Lung (tissue), 12 donors: Measurements from ENCODE around the gene BTAF1. TPM values are rescaled to one million over a fixed set of nuclear protein-coding genes. Genes with fewer than 3 reads are reported as not detected.
"Not testable (repeated sequence)": the region's sequence is repeated elsewhere in the genome, so short reads cannot be mapped to it uniquely, and the experiment has no call there.

Source experiments
- ATAC-seq: fragments of 200-7000 bp; cut with Tn5 transposase; one replicate; pipeline ENCODE4 v1.9.1; 2020; ENCODE audit warnings: moderate number of reproducible peaks; ENCODE audit not compliant: insufficient read depth, low FRiP score
- DNase-seq, 3 donors: peaks; one replicate each; pipeline ENCODE4 v3.0.0-alpha.2; 2013 to 2017
- H3K27ac ChIP-seq, 2 donors: one replicate each; pipeline ENCODE4 v1.5.1; 2013; ENCODE audit warnings: mild to moderate bottlenecking in 2 of 2, moderate library complexity in 2 of 2, control low read depth in 1 of 2, inconsistent platforms in 1 of 2, low read depth in 1 of 2, low read length in 1 of 2
- H3K27me3 ChIP-seq, 3 donors: one replicate each; pipeline ENCODE4 v1.5.1; 2013; ENCODE audit warnings: low read length in 2 of 3; ENCODE audit not compliant: control insufficient read depth in 3 of 3, insufficient read depth in 3 of 3
- H3K36me3 ChIP-seq, 4 donors: one replicate each; pipeline ENCODE4 v1.5.1; 2013; ENCODE audit warnings: low read length in 4 of 4, mild to moderate bottlenecking in 1 of 4, moderate library complexity in 1 of 4; ENCODE audit not compliant: control insufficient read depth in 4 of 4, insufficient read depth in 4 of 4
- H3K4me1 ChIP-seq, 5 donors: one replicate each; pipeline ENCODE4 v1.5.1; 2013; ENCODE audit warnings: low read length in 5 of 5, mild to moderate bottlenecking in 2 of 5, moderate library complexity in 1 of 5; ENCODE audit not compliant: control insufficient read depth in 5 of 5, insufficient read depth in 5 of 5
- H3K4me3 ChIP-seq: one replicate; pipeline ENCODE4 v1.5.1; 2013; ENCODE audit warnings: mild to moderate bottlenecking, control low read depth, moderate library complexity
- H3K9ac ChIP-seq, 2 donors: one replicate each; pipeline ENCODE4 v1.5.1; 2013; ENCODE audit warnings: low read length in 2 of 2, control low read depth in 1 of 2; ENCODE audit not compliant: insufficient read depth in 1 of 2
- H3K9me3 ChIP-seq, 4 donors: one replicate each; pipeline ENCODE4 v1.5.1; 2013; ENCODE audit warnings: low read length in 3 of 4, mild to moderate bottlenecking in 1 of 4, moderate library complexity in 1 of 4; ENCODE audit not compliant: control insufficient read depth in 4 of 4, insufficient read depth in 3 of 4
- WGBS, 2 donors: extraction: QIAGEN DNeasy Blood & Tissue Kit; methylation state at CpG; one replicate each; pipeline ENCODE4 v1.1.7; 2013; 5-methylcytosine and 5-hydroxymethylcytosine counted together
- polyA plus RNA-seq, 2 donors: library from polyadenylated mRNA; stranded (reverse); fragments of 200-250 nt; gene quantifications; one replicate each; pipeline ENCODE4 v1.2.1, GENCODE V29; 2013
- total RNA-seq, 2 donors: library from RNA; depleted of rRNA in 1 of 2; stranded (reverse); fragments of >200 nt in 1 of 2; gene quantifications; one replicate each; pipeline ENCODE4 v1.2.1, GENCODE V29; 2014 to 2021
- TF ChIP-seq, protein P1 (sequence below): IDR thresholded peaks from 2 replicates; pipeline ENCODE4 v1.5.1; 2012; ENCODE audit warnings: mild to moderate bottlenecking; ENCODE audit errors: control extremely low read depth, extremely low read depth
- donor health status: control.
- donor health status: control.
- donor health status: Bipolar disorder and iron deficiency.
- donor health status: healthy.
- donor health status: DM: yes; HTN: yes; CAD: no.

BTAF1 gene
- total and polyA plus RNA-seq, 4 donors = 8.5 to 80.0 (median 20.2) TPM

DNA sequence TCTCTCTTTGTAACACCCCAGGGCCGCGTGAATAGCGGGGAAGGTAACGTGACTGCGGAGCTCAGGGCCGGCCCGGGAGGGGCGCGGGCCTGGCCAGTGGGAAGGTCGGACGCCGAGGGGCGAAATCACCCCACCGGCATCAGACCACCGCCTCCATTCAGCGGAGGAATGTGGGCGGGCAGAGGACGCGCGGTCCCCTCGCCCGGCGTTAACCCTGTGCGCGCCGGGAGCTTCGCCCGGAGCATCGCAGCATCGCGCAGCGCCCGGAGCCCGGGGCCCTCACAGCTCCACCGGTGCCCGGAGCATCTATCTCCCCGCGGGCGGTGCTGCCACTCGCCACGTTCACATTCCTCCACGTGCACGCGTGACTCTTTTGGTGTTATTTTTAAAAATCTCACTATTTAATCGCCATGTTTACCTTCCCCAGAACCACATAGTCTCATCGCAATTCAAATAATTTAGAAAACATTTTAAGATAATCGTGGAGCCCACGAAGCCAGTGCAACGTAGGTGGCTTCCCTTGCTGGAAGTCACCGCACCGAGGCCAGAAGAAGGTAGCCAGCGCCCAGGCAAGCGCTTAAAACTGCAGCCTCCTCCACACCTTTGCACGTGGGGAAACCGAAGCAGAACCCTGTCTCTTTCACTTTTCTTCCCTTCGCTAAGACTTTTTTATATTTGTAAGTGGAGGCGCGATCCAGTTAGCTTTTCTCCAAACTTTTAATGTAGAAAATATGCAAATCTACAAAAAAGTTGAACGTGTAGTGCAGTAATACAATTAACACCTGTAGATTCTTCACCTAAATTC is 36.1 kb upstream of the BTAF1 start:
- Histone ChIP-seq H3K9me3 (no peaks in the 10 kb centered on the region), H3K27me3 (no peaks in the 10 kb centered on the region), H3K27ac (no peak overlapping the region), H3K4me1 (peaks cover 4 to 39% (median 6%) of the 10 kb centered on the region in 5 donors), H3K36me3 (no peaks in the 10 kb centered on the region), H3K9ac (peak overlapping the region in 1 of 2 donors; percentile 83), H3K4me3 (peak overlapping the region; percentile 32)
- ATAC-seq (peak; percentile 53), DNase-seq (peak; percentile 82 to 90 (median 86))
- WGBS, 2 donors = 1% methylated on average over 59 of the region's 59 CpGs
- TF ChIP-seq, protein P1, sequence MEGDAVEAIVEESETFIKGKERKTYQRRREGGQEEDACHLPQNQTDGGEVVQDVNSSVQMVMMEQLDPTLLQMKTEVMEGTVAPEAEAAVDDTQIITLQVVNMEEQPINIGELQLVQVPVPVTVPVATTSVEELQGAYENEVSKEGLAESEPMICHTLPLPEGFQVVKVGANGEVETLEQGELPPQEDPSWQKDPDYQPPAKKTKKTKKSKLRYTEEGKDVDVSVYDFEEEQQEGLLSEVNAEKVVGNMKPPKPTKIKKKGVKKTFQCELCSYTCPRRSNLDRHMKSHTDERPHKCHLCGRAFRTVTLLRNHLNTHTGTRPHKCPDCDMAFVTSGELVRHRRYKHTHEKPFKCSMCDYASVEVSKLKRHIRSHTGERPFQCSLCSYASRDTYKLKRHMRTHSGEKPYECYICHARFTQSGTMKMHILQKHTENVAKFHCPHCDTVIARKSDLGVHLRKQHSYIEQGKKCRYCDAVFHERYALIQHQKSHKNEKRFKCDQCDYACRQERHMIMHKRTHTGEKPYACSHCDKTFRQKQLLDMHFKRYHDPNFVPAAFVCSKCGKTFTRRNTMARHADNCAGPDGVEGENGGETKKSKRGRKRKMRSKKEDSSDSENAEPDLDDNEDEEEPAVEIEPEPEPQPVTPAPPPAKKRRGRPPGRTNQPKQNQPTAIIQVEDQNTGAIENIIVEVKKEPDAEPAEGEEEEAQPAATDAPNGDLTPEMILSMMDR = no peak

DNA sequence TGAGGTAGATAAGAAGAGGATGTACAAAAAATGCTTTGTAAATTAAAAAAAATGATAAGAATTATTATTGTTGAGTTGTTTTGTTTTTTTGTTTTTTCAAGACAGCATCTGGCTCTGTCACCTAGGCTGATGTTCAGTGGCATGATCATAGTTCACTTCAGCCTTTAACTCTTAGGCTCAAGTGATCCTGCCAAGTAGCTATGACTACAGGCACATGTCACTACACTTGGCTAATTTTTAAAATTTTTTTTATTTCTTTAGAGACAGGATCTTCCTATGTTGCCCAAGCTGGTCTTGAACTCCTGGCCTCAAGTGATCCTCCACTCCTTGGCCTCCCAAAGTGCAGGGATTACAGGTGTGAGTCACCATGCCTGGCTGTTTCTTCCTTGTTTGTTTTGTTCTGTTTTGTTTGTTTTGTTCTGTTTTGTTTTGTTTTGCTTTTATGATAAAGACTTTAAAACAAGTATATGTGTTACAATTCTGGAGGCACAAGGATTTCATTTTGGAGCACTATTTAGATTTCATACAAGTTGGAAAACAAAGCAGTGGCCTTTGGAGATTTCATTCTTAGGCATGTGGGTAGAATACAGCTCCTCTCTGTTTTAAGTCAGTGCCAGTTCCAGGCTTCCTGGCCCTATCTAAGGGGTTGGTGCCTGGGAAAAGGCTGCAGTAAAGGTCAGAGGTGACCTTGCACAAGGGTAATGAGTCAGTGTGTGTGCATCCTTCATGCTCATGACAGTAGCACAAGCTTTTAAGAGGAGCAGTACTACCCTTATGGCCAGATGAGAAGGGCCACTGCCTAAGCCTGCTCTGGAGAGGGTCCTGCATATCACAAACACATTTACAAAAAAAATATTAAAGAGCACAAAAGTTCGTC is 32.2 kb upstream of the BTAF1 start:
- DNase-seq (no peak), ATAC-seq (no peak)
- WGBS, 2 donors = 91 to 92% methylated on average over 1 of the region's 1 CpG
- Histone ChIP-seq H3K9ac (no peak overlapping the region), H3K27ac (no peak overlapping the region), H3K4me1 (peaks cover 0 to 14% (median 0%) of the 10 kb centered on the region in 5 donors), H3K27me3 (no peaks in the 10 kb centered on the region), H3K4me3 (no peak overlapping the region), H3K9me3 (no peaks in the 10 kb centered on the region), H3K36me3 (no peaks in the 10 kb centered on the region)
- TF ChIP-seq, protein P1 = no peak

DNA sequence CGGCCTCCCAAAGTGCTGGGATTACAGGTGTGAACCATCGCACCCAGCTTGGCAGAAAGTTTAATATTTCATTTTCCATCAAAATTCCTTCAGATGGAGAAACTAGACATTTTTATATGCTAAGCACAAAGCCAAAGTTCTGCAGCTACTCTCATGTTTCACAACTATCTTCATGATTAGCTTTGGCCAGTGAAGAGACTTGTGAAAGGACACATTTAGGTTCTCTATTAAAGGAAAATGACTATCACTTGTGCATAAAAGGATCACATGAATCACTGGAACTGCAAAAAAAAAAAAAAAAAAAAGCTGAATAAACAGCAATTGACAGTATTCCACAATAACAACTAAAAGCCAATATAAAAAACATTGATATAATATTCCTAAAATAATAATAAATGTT is 30.5 kb upstream of the BTAF1 start:
- 97 to 100% methylated on average over 2 of the region's 2 CpGs for WGBS, 2 donors
- DNase-seq (no peak), ATAC-seq (no peak)
- Histone ChIP-seq H3K4me3 (no peak overlapping the region), H3K27me3 (no peaks in the 10 kb centered on the region), H3K4me1 (peaks cover 0 to 3% (median 0%) of the 10 kb centered on the region in 5 donors), H3K9me3 (no peaks in the 10 kb centered on the region), H3K9ac (no peak overlapping the region), H3K27ac (no peak overlapping the region), H3K36me3 (no peaks in the 10 kb centered on the region)
- TF ChIP-seq, protein P1 = no peak

DNA sequence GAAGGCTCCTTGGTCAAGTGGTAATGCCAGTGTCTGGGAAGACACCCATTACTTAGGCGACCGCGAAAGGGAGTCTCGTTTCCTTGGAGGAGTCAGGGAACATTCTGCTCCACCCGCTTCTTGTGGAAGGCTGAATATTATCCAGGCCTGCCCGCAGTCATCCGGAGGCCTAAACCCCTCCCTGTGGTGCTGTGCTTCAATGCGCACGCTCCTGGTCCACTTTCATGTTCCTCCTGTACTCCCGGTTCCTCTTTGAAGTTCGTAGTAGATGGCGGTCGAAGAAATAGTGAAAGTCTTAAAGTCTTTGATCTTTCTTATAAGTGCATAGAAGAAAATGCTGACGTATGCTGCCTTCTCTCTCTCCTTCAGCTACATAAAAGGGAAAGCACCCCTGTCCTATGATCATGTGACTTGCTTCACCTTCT is 29.3 kb upstream of the BTAF1 start:
- not testable (repeated sequence) for H3K27me3 ChIP-seq, H3K9ac ChIP-seq, ATAC-seq, H3K4me1 ChIP-seq, H3K4me3 ChIP-seq, H3K36me3 ChIP-seq, H3K9me3 ChIP-seq, H3K27ac ChIP-seq, DNase-seq
- 76 to 87% methylated on average over 14 of the region's 14 CpGs for WGBS, 2 donors
